Measurements from ENCODE around the gene SERPIND1. TPM values are rescaled to one million over a fixed set of nuclear protein-coding genes. Genes with fewer than 3 reads are reported as not detected.
A peak's percentile ranks its signal among the peaks of the same experiment; 100 is the strongest.

The SERPIND1 gene
- total RNA-seq, 4 donors from 2014 or later: 2.6 TPM; not detected in 3

- intact Hi-C loops (cut with DNase I): no loop called here
- H3K4me1 ChIP-seq: peaks cover 28 to 46% of the 10 kb centered on the region in 2 donors
- TF ChIP-seq POLR2A (IDR thresholded peaks at IDR 0.05): no peak
- no peak for TF ChIP-seq CTCF (IDR thresholded peaks at IDR 0.05)
- peak overlapping the region; percentile 9 to 44 (median 26) for H3K27ac ChIP-seq
- peaks cover 0 to 4% of the 10 kb centered on the region in 2 donors for H3K36me3 ChIP-seq
- H3K4me3 ChIP-seq (replicated peaks in 1 of 3): no peak overlapping the region
- H3K9me3 ChIP-seq: no peaks in the 10 kb centered on the region
- DNase-seq: no peak
- WGBS, 2 donors: 76 to 79% methylated on average over 4 of the region's 4 CpGs
- H3K27me3 ChIP-seq: no peaks in the 10 kb centered on the region
These were observed 1.5 kb downstream of the SERPIND1 start for GRCh38 chr22:20775342-20775895.

GRCh38 chr22:20776624-20777405 lies 2.9 kb downstream of the SERPIND1 start:
- peaks cover 28 to 46% of the 10 kb centered on the region in 2 donors for H3K4me1 ChIP-seq
- 62% methylated on average over 17 of the region's 17 CpGs for WGBS, 2 donors
- H3K4me3 ChIP-seq (replicated peaks in 1 of 3): no peak overlapping the region
- intact Hi-C loops (cut with DNase I): no loop called here
- peak overlapping the region in 2 of 3 donors; percentile 39 to 44 for H3K27ac ChIP-seq
- H3K36me3 ChIP-seq: peaks cover 0 to 4% of the 10 kb centered on the region in 2 donors
- H3K27me3 ChIP-seq: no peaks in the 10 kb centered on the region
- peak; percentile 72 to 82 for DNase-seq
- TF ChIP-seq POLR2A (IDR thresholded peaks at IDR 0.05) (no peak), CTCF (IDR thresholded peaks at IDR 0.05) (no peak)
- H3K9me3 ChIP-seq: no peaks in the 10 kb centered on the region

- Histone ChIP-seq H3K9me3 (no peaks in the 10 kb centered on the region), H3K4me3 (replicated peaks in 1 of 3) (no peak overlapping the region), H3K4me1 (peaks cover 28 to 46% of the 10 kb centered on the region in 2 donors), H3K27ac (peak overlapping the region in 2 of 3 donors; percentile 28 to 39), H3K36me3 (peaks cover 0 to 4% of the 10 kb centered on the region in 2 donors), H3K27me3 (no peaks in the 10 kb centered on the region)
- no peak for DNase-seq
- intact Hi-C loops (cut with DNase I): no loop called here
- no peak for TF ChIP-seq POLR2A (IDR thresholded peaks at IDR 0.05)
- TF ChIP-seq CTCF (IDR thresholded peaks at IDR 0.05): no peak
- WGBS, 2 donors: 83 to 85% methylated on average over 10 of the region's 10 CpGs
These were observed 3.7 kb downstream of the SERPIND1 start for GRCh38 chr22:20777420-20778177.

- intact Hi-C loops (cut with DNase I): no loop called here
- no peaks in the 10 kb centered on the region for H3K27me3 ChIP-seq
- no peak overlapping the region for H3K4me3 ChIP-seq (replicated peaks in 1 of 3)
- DNase-seq: no peak
- no peak for TF ChIP-seq POLR2A (IDR thresholded peaks at IDR 0.05)
- no peak for TF ChIP-seq CTCF (IDR thresholded peaks at IDR 0.05)
- no peak overlapping the region for H3K27ac ChIP-seq
- peaks cover 19 to 37% of the 10 kb centered on the region in 2 donors for H3K4me1 ChIP-seq
- peaks cover 0 to 4% of the 10 kb centered on the region in 2 donors for H3K36me3 ChIP-seq
- WGBS, 2 donors: 85 to 88% methylated on average over 25 of the region's 25 CpGs
- no peaks in the 10 kb centered on the region for H3K9me3 ChIP-seq
These were observed 5.3 kb downstream of the SERPIND1 start for GRCh38 chr22:20779014-20779817.

Data from thyroid gland (tissue), 4 donors.